Endothelial cell of umbilical vein (primary cell): ENCODE data around the gene NEU2.

Experiments used
- CTCF ChIP-seq, 2 donors: IDR thresholded peaks; 1 replicate in 1 of 2; 2 replicates in 1 of 2; pipeline ENCODE4 v1.5.1; 2011; ENCODE audit warnings: low read length in 2 of 2, mild to moderate bottlenecking in 2 of 2, moderate library complexity in 2 of 2, control low read depth in 1 of 2, inconsistent platforms in 1 of 2, low read depth in 1 of 2; ENCODE audit not compliant: insufficient read depth in 1 of 2; ENCODE audit errors: extremely low read depth in 1 of 2
- FOS ChIP-seq: IDR thresholded peaks from 2 replicates; pipeline ENCODE4 v1.6.1; 2011; ENCODE audit warnings: mild to moderate bottlenecking, low read length, moderate library complexity, borderline replicate concordance; ENCODE audit not compliant: insufficient read depth
- GATA2 ChIP-seq: IDR thresholded peaks from 2 replicates; pipeline ENCODE4 v1.7.0; 2011; ENCODE audit warnings: low read depth, mild to moderate bottlenecking, moderate library complexity, mixed read lengths, low read length; ENCODE audit not compliant: insufficient read length, insufficient read depth
- MYC ChIP-seq: IDR thresholded peaks from one replicate; pipeline ENCODE4 v1.6.1; 2011; ENCODE audit warnings: mild to moderate bottlenecking, low read depth, low read length
- POLR2A ChIP-seq: IDR thresholded peaks from 2 replicates; pipeline ENCODE4 v1.6.1; 2012; ENCODE audit warnings: low read depth, mild to moderate bottlenecking, control low read depth, low read length
- POLR2AphosphoS5 ChIP-seq: IDR thresholded peaks from 2 replicates; pipeline ENCODE4 v1.6.1; 2012; ENCODE audit warnings: low read depth, mild to moderate bottlenecking, control low read depth, low read length, moderate library complexity; ENCODE audit not compliant: insufficient read depth

- TF ChIP-seq FOS: no peak
- no peak for TF ChIP-seq POLR2A
- no peak for TF ChIP-seq CTCF (IDR thresholded peaks at IDR 0.05; ENCODE audit: extremely low read depth in 1 of 2, insufficient read depth in 1 of 2, low read depth in 1 of 2, low read length in 2 of 2)
- no peak for TF ChIP-seq POLR2AphosphoS5
- no peak for TF ChIP-seq MYC
- no peak for TF ChIP-seq GATA2
These were observed 39.1 kb upstream of the NEU2 start for GRCh38 chr2:232993231-232993821.
